GM12873 (cell line): ENCODE data around the gene ST6GALNAC5.

Source experiments
- TF ChIP-seq, protein P1 (sequence below): IDR thresholded peaks from 2 replicates; pipeline ENCODE4 v1.5.1; 2012; ENCODE audit warnings: low read depth, mild to moderate bottlenecking, moderate library complexity, low read length, control low read depth; ENCODE audit not compliant: insufficient read depth; ENCODE audit errors: missing control alignments

The ST6GALNAC5 gene

DNA sequence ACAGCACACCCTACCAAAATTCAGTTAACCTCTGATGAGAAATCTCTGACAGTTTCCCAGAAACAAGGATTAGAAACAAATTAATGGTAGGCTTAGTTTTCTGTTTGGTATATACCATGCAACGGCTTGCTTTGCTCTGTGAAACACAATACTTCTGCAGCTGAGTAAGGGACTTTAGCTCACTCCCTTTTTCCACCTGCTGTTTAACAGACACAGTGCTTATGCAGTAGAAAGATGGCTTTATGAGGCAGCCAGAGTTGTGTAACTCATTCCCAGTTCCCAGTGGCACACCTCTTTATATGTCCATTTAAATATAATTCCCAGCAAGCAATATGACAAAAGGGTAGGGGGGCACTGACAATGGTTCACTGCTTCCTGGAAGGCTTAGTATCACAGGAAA, 228.0 kb downstream of the ST6GALNAC5 start:
- TF ChIP-seq, protein P1, sequence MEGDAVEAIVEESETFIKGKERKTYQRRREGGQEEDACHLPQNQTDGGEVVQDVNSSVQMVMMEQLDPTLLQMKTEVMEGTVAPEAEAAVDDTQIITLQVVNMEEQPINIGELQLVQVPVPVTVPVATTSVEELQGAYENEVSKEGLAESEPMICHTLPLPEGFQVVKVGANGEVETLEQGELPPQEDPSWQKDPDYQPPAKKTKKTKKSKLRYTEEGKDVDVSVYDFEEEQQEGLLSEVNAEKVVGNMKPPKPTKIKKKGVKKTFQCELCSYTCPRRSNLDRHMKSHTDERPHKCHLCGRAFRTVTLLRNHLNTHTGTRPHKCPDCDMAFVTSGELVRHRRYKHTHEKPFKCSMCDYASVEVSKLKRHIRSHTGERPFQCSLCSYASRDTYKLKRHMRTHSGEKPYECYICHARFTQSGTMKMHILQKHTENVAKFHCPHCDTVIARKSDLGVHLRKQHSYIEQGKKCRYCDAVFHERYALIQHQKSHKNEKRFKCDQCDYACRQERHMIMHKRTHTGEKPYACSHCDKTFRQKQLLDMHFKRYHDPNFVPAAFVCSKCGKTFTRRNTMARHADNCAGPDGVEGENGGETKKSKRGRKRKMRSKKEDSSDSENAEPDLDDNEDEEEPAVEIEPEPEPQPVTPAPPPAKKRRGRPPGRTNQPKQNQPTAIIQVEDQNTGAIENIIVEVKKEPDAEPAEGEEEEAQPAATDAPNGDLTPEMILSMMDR: no peak

- TF ChIP-seq, protein P1: no peak
Observed at GRCh38 chr1:77096496-77097255, 229.4 kb downstream of the ST6GALNAC5 start.

DNA sequence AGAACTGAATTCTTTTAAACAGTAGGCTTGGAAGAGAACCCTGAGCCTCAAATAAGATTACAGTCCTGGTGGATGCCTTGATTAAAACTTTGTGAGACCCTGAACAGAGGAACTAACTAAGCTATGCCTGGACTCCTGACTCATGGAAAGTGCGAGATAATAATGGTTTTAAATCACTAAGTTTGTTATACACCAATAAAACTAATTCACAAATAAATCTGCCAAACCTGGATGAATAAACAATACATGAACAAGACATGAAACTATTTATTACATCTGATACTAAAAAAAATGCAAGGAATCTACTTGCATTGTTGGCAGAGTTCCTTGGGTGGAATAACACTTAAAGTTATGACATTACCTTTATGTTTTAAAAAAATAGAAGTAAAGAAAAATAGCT, 233.6 kb downstream of the ST6GALNAC5 start:
- TF ChIP-seq, protein P1: no peak

GRCh38 chr1:77103486-77103885, 236.2 kb downstream of the ST6GALNAC5 start:
- TF ChIP-seq, protein P1: no peak

DNA sequence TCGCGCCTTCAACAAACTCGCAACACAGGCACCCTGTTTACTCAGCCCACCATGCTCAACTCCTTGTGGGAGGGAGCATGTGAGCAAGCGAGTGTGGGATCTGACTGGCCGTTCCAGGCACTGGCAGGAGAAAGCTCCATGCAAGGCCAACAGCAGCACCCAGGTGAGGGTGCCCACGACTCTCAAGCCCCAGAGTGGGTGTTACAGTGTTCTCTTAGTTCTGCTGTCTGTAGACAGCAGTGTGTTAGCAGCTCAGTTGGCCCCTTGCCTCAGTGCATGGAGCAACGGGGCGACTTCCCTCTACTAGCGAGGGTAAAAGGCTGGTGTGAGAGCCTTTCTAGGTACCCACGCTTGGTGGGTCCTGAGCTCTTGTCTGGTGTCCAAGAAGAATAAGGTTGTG, 237.4 kb downstream of the ST6GALNAC5 start:
- TF ChIP-seq, protein P1: no peak
